DMS 273 (cell line): ENCODE results near the gene GLIS1.

Experiments used
- DNase-seq: peaks from one replicate; lab custom pipeline; 2025; ENCODE audit not compliant: unreplicated experiment; lab: John Stamatoyannopoulos, UW

The GLIS1 gene

DNA sequence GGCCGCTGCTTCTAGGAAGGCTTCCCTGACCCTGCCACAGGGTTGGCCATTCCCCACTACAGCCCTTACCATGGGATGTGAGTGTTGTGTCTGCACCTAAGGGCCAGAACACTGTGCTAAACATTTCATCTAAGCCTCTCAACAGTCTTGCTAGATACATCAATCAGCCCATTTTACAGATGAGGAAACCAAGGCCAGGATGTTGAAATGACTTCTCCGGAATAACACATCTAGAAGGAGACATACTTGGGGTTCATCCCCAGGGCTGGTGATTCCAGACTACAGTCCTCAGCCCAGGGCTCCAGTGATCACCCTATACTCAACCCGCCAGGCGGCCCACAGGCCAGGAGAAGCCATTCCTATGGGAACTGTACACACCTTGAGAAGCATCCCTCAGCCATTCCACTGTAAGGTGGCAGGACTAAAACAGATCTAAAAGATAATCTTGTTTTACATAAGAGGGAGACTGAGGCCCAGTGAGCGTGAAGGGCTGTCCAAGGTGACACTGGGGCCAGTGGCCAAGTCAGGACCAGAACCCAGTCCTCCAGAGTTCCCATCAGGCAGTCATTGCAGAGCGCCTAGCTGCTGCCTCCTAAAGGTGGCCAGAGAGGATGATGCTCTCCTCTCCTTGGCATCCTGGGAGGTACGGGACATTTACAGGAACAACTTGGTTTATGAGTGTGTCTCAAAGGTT, 119.5 kb downstream of the GLIS1 start:
- DNase-seq, result no peak

DNA sequence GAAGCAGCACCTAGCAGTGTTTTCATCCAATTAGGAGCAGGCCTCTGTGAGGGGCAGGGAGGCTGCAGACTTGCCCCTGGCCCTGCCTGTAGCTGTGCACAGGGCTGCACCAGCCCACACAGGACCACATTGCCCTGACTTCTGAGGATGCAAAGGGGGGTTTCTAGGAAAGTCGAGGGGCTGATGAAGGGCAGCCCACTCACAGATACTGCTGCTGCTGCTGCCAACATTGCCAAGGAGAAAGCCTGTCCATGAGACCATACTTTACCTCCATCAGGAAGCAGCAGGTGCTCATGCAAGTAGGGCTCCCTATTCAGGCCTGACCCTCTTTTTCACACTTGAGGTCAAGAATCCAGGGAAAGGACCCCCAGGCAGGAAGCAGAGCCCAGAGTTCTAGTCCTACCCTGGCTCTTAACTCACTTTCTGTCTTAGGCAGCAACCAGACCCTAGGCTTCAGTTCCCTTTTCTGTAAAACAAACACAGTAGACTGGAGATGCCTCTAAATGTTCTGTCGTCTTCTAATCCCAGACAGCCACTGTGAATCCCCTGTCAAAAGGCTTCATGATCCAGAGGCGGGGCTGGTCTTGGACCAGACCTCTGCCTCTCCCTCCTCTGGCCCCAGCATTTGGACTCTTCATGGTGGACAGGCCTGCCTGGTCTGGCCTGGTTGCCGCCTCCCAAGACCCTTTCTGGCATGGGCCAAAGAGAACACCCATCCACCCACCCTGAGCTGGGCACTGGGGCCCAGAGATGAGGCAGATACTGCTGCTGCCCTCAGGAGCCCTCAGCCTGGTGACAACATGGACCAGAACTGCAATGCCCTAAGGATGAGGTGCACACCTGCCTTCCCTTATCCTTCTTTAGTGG, 120.2 kb downstream of the GLIS1 start:
- no peak for DNase-seq

DNA sequence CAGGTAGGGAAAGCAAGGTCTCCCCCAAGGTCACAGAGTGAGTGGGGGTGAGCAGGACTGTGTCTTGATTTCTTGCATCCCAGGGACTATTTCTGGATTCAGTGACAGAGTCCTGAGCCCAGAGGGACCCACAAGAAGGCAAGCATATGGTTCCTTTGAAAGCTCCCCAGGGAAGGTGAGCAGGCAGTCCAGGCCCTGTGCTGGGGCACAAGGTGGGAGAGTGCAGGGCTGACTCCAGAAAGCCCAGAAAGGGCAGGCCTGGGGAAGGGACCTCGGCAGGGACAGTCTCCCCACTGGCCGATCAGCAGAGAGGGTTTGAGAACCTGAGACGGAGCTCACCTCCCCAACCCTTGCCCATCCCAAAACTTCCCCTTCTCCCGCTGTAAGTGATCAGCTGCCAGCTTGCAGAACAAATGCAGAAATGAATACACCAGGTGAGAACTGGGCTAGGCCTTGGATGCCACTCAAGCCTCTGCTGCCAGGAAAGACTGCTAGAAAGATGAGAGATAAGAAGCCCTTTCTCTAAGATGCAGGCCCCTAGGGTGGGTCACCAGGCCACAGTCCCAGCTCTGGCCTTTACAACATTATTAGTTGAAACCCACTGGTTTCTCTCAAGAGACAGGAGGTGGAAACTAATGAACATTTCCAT, 121.0 kb downstream of the GLIS1 start:
- DNase-seq, result no peak

DNA sequence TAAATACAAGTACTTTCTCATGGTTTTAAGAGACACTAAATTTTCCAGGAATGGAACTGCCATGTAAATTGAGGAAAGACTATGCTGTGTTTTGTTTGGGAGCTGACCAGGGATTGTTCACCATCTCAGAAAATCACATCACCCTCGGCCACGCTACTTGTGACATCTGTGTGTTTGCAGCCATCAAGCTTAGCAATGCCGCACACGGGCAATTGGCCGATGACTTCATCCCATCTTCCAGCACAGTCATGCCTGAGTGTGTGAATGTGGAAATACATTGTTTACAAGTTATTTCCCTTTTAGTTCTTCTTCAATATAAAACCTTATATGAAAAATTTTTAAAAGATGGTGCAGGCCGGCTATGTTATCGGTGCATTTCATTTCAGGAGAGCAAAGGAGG, 121.6 kb downstream of the GLIS1 start:
- DNase-seq, result no peak

DNA sequence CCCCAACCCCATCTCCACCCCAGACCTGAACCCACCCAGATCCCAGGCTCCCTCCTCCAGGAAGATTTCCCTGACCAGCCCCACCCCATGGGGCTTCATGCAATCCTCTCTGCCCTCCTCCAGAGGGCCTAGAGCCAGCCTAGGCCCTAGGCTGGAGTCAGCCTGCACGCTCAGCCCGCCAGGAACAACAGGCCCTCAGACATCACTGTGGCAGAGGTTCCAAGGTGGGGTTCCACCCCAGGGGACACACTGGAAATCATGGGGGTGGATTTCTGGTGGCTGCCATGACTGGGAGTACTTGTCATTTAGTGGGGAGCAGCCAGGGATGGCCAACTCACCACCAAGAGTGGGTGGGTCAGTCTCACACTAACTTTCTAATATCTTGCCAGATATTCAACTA, 122.0 kb downstream of the GLIS1 start:
- DNase-seq, result peak; percentile 42

DNA sequence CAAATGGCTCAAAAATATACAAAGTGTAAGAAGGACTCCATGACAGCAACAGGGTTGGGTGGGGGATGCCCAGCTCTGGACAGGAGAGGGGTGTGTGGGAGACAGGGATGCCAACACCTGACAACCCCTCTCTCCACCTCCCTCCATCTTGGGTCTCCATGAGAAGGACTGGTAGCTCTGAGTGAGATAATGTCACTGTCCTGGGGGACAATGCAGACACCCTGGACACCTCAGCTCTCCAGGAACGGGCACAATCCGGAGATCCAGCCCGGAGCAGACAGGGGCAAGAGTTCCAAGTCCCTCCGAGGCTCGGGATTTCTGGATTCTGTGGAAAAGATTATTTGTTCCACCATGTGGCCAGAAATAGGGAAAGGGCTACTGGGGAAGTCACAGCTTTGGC, 122.5 kb downstream of the GLIS1 start:
- no peak for DNase-seq

DNA sequence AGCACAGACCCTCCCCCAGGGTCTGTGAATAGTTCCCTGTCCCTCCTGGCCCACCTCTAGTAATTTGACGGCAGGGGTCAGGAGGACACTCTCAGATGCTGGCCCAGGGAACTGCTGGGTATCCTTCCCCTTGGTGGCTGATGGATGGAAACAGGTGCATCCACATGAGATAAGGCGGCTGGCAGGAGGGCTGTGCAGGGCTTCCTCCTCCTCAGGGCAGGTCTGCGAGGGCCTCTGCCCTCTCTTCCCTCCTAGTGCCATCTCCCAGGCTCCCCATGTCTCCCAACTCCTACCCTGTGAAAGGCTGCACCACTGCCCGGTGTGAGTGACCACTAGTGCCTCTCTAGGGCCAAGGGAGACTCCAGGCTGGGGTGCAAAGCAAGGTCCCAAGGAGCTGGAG, 123.9 kb downstream of the GLIS1 start:
- no peak for DNase-seq

DNA sequence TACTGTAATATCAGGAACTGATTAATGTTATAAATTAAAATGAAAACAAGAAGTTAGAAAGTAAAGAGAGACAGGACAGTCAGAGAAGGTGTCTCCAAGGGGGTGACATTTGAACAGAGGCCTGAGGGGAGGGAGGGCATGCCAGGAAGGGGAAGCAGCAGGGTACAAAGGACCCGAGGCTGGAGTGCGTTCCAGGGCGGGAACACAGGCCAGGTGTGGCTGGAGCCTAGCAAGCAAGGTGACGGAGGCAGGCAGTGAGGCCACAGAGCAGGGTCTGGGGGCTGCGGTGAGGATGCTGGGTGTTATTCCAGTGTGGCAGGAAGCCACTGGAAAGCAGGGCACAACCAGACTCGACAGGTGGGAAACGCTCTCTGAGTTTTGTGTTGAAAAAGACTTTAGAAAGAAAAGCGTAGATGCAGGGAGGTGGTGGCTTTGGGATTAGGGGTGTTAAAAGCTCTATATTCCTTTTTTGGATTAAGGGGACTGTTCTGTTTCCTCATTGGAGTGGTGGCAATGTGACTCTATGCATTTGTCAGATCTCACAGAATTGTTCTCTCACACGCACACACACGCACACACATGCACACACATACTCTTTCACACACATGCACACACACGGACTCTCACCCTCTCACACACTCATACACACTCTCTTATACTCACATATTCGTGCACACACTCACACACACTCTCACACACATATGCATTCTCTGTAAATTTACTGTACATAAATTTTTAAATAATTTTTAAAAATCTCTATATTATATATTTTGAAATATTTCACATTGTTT, 124.5 kb downstream of the GLIS1 start:
- DNase-seq, result no peak

DNA sequence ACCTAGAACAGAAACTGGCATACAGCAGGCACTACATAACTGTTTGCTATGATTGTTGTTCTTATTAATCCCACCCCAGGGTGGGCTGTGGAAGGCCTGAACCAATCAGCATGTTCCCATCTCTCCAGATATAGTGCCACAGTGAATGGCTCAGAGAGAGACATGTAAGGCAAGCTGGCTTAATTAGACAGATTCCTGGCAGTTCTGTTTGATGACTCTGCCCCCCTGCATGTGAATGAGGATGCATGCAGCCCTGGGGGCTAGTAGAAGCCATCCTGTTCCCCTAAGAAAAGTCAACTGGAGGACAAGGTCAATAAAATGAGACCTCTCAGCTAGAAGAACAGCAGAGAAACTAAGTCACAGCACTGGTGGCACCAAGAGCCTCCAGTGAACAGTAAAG, 130.3 kb downstream of the GLIS1 start:
- no peak for DNase-seq

DNA sequence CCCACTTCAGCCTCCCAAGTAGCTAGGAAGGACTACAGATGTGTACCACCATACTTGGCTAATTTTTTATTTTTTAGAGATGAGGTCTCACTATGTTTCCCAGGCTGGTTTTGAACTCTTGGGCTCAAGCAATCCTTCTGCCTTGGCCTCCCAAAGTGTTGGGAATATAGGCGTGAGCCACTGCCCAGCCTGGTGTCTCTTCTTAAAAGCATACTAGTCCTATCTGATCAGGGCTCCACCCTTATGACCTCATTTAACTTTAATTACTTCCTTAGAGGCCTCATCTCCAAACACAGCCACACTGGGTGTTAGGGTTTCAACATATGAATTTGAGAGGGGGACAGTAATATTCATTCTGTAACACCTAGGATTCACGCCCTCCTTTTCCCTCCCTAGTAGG, 130.9 kb downstream of the GLIS1 start:
- DNase-seq, result no peak

DNA sequence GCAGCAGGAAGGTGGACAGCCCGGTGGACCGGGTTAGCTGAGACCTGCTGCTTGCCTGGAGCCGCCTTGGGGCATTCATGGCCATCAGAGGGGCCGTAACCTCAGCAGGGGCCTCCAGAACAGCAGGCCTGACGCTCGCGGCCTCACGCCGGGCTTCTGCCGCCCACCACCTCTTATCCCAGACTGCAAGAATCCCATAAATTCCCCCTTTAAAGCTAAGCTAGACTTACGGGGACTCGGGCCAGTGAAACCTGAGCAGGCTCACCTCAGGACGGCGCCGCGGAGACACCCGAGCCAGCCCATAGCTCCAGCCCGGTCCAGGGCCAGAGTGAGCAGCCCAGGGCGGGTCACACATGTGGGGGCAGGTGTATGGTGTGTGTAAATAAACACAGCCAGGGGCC, 132.3 kb downstream of the GLIS1 start:
- no peak for DNase-seq

DNA sequence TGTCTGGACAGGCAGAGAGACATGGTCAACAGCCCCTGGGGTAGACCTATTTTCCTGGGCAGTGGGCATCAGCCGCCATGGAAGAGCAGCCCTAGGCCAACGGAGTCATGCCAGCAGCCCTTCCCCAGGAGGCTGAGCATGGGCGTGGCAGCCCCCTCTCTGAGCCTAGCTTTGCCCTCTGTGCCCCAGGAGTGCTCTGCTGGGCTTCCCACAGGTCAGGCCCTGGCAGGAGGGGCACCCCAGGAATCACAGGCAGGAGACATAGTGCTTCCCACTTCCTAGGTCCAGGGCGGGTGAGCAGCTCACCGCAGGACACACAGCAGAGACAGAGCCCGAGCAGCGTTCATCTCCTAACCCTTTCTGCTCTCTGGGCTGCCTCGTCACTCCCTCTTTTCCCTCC, 132.8 kb downstream of the GLIS1 start:
- DNase-seq, result no peak

DNA sequence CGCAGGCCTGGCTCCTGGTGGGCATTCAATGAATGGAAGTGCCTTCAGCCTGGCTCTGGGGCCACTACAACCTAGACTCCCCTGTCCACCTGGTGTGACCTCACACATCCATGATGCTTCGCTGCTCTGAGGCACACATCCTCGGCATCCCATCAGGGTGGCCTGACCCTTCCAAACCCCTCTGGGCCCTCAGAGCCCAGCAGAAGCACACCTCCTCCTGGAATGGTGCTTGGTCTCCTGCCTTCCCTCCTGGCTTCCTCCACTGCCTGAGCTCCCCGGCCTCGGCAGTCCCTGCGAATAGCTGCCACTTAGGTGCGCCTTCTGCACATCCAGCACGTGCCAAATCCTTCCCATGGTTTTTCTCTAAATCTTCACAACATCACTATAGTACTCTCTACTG, 133.8 kb downstream of the GLIS1 start:
- no peak for DNase-seq

DNA sequence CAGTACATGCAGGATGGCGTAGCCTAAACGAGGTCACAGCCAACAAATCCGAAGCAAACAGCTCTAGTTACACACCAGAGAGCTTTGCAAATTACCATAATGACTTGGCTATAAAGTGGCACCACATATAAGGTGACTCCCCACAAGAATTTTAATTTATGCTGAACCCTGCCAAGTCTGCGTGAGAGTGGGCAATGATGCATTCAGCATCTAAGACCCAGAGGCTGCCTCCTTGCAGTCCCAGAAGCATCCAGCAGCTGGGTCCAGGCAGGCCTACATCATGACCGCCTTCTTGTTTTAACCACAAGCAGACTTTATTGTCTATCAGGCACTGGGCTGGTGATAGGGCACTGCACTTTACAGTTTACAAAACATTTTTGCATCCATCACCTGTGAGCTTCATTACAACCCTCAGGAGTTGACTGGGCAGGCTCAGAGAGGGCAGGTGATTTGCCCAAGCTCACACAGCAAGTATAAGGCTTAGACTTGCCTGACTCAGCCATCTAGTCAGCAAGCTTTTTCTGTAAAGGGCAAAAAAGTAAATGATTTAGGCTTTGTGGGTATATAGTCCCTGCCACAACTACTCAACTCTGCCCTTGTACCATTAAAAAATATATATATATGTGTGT, 134.6 kb downstream of the GLIS1 start:
- DNase-seq, result peak; percentile 46

DNA sequence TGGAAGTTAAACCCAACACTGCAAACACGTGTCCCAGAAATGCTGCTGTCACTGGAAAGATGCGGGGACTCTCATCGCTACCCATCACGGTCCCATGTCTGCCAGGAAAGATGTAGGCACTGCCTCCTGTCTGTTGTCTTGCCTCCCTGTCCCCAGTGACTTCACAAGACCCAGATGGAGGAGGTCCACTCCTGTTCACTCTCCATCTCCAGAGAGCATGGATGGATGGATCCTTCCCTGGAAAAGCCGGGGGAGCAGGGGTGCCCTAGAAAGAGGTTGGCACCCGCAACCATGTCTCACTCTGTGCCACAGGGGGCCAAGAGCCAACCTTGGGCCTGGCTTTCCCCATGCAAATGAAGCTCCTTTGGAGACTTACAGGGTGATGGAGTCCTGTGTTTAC, 135.5 kb downstream of the GLIS1 start:
- DNase-seq, result no peak

DNA sequence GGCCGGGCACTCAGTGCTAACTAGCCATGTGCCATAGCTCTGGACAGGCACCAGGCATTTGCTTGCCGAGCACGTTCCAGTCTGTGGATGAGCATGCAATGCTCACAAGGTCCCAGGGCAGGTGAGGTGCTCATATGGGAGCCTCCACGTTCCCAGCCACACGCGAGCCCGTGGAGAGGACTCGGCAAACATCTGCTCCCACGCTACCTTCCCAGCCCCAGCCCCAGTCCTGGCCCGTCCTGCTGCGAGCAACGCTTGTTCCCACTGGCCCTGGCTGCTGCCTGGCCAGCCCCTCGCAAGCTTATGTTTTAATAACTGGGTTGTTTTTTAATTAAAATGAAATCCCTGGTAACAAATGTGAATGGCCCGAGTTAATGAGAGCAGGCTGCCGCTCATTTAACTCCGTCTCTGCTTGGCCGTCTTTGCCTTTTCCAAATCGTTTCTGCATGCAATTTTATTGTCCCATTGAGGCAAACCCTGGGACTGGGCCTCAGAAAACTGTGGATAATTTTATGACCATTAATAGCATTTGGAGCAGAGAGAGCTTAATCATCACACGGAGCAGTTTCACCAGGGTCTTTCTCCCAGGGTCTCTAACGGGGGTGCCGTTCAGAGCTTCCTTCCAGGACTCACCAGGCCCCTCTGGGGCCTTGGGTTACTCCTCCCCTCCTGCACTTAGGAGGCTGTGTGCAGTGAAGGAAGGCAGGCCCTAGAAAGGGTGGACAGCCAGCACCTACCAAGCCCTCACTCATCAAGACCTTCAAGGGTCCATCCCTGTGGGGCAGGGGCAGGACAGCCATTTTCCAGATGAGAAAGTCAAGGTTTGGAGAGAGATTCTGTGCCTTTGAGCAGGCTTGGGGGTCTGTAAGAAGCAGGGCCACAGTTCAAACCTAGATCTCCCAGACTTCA, 136.8 kb downstream of the GLIS1 start:
- no peak for DNase-seq

DNA sequence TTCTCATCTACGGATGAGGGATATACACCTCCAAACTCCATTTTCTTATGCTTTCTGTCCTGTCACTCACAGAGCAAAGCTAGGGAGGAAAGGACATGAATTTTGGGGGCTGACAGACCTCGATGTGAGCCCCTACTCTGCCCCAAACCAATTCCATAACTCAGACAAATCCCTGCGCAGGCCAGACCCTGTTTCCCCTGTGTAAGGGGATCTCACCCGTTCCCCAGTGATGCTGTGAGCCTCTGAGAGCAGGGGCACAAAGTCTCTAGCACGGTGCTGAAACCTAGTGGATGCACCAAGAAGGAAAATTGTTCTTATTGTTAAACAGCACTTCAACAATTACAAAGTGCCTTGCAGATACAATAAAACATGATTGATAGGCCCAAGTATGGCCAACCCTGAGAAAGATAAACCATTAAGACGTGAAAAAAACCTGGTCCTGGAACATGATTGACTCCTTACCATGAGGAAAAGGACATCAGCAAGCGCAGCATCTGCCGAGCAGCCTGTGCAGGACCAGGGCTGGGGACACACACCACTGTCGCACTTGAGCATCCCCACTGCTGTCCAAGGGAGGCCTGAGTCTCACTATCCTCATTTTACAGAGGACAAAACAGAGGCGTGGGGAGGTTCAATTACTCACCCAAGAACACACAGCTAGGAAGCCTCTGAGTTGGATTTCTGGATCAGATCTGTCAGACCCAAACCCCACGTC, 137.8 kb downstream of the GLIS1 start:
- no peak for DNase-seq

DNA sequence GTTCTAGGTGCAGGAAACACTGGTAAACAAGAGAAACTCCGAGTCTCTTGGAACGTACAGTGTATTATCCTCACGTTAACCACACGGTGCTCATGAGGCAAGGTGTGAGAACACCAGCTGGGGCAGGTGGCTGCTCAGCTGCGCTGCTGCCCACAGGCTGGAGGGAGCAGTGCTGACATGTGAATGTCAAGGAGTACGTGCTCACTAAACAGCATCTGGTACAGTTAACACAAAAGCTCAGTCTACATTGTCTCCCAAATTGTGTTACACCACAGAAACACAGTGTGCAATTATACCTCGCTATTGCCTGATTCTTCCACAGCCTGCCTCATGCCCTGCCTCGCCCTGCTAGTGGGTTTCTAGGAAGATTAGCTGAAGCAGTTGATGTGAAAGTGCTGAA, 138.4 kb downstream of the GLIS1 start:
- no peak for DNase-seq

DNA sequence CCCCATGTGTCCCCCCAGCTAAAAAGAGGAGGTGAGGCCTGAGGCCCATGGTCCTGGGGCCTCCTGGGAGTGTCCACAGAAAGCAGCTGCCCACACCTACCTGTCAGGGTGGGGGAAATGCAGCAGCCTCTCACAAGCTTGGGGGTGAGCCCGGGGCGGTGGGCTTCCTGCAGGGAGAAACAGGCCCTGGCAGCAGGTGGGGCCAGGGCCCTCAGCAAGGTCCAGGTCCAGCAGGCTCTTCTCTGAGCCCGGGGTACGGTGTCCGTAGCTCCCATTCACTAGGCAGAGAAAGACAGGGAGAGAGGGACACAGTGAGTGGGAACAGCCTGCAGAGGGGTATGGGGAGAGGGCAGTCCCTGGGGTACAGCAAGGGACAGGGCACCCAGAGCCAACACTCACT, 139.0 kb downstream of the GLIS1 start:
- DNase-seq, result no peak
